AG08396 (cell line): Measurements from ENCODE around the gene ERBB3.
"Not testable (repeated sequence)": the region's sequence is repeated elsewhere in the genome, so short reads cannot be mapped to it uniquely, and the experiment has no call there.

Experiments used
- DNase-seq: peaks from one replicate; pipeline ENCODE4 v3.0.0; 2012; ENCODE audit warnings: low spot score, mixed read lengths

ERBB3 gene

DNA sequence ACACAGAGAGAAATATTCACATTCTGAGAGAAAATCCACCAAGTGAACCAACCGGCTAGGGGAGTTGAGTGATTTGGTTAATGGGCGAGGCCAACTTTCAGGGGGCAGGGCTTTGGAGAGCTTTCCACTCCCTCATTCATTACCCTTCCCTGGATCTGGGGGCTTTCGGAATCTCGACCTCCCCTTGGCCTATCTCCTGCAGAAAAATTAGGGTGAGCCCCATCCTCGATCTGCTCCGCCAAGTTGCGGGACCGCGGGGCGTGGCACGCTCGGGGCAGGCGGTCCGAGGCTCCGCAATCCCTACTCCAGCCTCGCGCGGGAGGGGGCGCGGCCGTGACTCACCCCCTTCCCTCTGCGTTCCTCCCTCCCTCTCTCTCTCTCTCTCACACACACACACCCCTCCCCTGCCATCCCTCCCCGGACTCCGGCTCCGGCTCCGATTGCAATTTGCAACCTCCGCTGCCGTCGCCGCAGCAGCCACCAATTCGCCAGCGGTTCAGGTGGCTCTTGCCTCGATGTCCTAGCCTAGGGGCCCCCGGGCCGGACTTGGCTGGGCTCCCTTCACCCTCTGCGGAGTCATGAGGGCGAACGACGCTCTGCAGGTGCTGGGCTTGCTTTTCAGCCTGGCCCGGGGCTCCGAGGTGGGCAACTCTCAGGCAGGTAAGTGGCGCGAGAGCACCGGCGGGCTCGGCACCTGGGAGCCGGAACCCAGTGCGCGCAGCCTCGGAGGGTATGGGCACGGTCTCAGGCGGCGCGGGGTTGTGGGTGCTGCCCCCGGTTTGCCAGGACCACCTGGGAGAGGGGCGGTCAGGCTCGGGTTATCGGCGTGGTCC is at the start of gene ERBB3:
Gene ERBB3 (plus strand): TSS at position 443 of the 833 bp plus-strand sequence. CDS start 136 bp downstream, at position 579.
- DNase-seq: peak; percentile 95

- no peak for DNase-seq
Observed at GRCh38 chr12:56031987-56032386, 48.0 kb upstream of the ERBB3 start.

- no peak for DNase-seq
Observed at GRCh38 chr12:56034586-56035332, 45.2 kb upstream of the ERBB3 start.

- no peak for DNase-seq
Observed at GRCh38 chr12:56037161-56037560, 42.8 kb upstream of the ERBB3 start.

DNA sequence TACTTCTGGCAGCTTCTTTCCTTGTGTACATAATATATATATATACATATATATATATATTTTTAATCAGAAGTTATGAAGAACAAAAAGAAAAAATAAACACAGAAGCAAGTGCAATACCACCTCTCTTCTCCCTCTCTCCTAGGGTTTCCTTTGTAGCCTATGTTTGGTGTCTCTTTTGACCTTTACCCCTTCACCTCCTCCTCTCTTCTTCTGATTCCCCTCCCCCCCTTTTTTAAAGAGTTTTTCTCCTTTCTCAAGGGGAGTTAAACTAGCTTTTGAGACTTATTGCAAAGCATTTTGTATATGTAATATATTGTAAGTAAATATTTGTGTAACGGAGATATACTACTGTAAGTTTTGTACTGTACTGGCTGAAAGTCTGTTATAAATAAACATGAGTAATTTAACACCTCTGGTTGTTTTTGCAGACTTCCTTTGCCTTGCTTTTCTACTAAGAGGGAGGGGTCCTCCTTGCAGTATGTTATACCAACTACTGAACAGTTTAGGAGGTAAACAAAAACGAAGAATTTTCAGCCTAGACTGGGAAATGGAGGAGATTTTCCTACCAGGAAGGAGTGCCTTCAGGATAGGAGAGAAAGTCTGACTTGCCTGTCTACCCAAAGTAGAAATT is 41.8 kb upstream of the ERBB3 start:
- DNase-seq: no peak

DNA sequence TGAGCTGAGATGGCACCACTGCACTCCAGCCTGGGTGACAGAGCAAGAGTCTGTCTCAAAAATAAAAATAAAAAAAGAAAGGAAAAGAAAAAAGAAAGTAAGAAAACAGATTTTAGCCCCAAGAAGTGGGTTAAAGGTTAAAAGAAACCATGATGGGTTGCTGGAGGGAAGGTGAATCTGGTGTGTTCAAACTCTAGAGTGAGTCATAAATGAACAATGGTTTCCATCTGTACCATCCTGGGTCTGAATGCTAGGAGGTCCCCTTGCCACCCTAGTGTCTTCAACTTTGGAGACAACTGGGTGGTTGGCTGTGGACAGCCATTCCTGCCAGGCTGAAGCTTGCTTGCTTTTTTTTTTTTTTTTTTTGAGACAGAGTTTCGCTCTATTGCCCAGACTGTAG is 39.8 kb upstream of the ERBB3 start:
- DNase-seq: no peak

GRCh38 chr12:56040963-56041551 is 38.9 kb upstream of the ERBB3 start:
- DNase-seq: no peak

- peak; percentile 88 for DNase-seq
Observed at GRCh38 chr12:56041552-56042429, 38.2 kb upstream of the ERBB3 start, which contains the start of gene RPS26. Gene RPS26, plus strand, starts transcription at chr12:56041918. Its CDS starts 249 bp downstream, at chr12:56042167.

DNA sequence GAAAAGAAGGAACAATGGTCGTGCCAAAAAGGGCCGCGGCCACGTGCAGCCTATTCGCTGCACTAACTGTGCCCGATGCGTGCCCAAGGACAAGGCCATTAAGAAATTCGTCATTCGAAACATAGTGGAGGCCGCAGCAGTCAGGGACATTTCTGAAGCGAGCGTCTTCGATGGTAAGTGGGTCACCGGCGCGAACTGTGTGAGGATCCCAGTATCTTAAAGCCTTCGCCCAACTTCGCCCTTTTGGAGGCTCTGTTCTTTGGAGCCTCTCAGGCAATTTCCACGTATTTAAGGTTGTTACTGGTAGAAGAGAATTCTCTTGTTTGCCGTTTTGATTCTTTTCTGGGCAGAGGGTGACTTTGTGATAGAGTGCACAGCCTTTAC is 37.5 kb upstream of the ERBB3 start:
- DNase-seq: not testable (repeated sequence)

DNA sequence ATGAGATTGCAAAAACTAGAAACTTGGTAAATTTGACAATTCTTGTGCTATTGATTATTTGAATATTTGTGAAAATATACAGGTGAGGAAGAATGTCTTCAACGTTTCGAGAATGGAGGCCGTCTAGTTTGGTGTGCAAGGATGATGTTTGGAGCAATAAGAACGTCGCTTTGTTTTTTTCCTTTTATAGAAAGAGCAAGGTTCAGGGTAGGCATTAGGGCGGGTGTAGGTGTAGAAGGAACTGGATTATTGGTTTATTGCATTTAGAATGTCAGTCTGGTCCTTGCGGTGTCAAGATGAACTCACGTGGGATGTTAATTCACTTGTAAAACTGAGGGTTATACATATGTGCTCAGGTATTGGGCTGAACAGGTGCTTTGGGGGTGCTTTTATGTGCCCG is 37.1 kb upstream of the ERBB3 start:
- no peak for DNase-seq

DNA sequence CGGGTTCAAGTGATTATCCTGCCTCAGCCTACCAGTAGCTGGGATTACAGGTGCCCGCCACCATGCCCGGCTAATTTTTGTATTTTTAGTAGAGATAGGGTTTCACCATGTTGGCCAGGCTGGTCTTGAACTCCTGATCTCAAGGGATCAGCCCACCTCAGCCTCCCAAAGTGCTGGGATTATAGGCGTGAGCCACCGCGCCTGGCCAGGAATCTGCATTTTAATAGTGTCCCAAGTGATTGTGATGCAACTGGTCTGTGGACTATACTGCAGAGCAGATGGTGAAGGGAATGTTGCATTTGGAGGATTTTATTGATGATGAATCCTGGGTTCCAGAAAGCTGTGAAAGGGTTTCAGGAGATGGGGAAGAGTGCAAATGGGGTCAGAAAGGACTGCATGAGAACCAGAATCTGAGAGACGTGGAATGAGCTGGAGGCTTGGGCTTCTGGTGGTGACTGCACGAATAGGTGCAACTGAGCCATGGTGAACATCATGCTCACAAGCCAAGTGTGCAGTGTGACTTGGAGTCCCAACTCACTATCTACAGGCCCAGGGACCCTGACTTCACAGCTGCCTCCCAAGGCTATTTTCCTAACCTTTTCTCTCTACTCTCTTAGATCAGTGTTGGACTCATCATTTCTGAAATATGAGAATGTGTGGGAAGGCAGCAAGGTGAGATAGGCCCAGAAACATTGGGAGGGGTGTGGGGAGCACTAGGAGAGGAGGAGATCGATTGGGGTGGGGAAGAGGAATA is 33.8 kb upstream of the ERBB3 start:
- no peak for DNase-seq

GRCh38 chr12:56053407-56053893 is 26.5 kb upstream of the ERBB3 start:
- no peak for DNase-seq

- DNase-seq: not testable (repeated sequence)
Observed at GRCh38 chr12:56059964-56060363, 20.0 kb upstream of the ERBB3 start.

DNA sequence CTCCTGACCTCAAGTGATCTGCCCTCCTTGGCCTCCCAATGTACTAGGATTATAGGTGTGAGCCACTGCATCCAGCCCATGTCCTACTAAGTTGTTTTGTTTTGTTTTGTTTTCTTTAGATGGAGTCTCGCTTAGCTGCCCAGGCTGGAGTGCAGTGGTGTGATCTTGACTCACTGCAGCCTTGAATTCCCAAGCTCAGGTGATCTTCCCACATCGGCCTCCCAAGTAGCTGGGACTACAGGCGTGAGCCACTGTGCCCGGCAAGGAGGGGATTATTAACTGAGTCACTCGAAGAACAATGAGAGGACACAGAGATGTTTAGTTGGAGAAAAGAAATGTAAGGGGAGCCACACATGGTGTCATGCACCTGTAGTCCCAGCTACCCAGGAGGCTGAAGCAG is 18.0 kb upstream of the ERBB3 start:
- no peak for DNase-seq

DNA sequence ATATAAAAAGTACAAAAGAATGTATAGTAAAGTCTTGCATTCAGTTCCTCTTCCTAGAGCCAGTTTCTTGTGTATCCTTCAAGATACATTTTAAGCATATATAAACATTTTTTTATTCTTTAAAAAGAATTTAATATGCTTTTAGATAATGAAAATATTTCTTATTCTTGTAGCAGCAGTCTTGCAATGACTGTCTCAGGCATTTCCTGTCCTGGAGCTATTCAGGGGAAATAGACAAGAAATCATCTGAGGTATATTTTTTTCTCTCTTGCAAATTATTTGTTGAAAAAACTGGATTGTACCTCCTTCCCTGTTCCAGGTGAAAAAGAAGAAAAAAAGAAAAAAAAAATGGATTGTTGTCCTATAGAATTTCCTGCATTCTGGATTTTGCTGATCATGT is 17.0 kb upstream of the ERBB3 start:
- DNase-seq: no peak

GRCh38 chr12:56071648-56072047 is 8.3 kb upstream of the ERBB3 start:
- DNase-seq: no peak

- no peak for DNase-seq
Observed at GRCh38 chr12:56074396-56074795, 5.6 kb upstream of the ERBB3 start.

DNA sequence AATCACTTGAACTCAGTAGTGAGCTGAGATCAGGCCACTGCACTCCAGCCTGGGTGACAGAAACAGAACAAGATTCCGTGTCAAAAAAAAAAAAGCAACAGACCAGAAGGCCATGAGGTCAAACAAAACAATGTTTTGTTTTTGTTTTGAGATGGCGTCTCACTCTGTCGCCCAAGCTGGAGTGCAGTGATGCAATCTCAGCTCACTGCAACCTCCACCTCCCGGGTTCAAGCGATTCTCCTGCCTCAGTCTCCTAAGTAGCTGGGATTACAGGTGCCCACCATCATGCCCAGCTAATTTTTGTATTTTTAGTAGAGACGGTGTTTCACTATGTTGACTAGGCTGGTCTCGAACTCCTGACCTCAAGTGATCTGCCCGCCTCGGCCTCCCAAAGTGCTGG is 2.0 kb upstream of the ERBB3 start:
- not testable (repeated sequence) for DNase-seq

DNA sequence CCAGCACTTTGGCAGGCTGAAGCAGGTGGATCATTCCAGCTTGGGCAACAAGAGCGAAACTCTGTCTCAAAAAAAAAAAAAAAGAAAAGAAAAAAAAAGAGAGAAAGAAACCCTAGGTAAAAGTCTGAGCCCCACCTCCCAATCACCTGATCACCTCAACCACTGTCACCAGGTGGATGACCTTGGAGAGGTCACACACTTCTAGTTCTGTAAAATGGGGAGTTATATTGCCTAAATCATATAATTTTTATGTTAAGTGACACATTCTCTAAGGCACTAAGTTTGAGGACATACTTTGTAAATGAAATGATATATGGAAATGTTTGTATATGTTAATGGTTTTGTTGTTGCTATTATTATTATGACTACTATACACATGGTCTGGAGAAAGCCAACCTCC is 1.5 kb upstream of the ERBB3 start:
- DNase-seq: no peak

- peak; percentile 92 for DNase-seq
Observed at GRCh38 chr12:56078931-56079722, 838 bp upstream of the ERBB3 start.
